ENCODE results near the gene UBE2H.
A peak's percentile ranks its signal among the peaks of the same experiment; 100 is the strongest.

UBE2H gene

DNA sequence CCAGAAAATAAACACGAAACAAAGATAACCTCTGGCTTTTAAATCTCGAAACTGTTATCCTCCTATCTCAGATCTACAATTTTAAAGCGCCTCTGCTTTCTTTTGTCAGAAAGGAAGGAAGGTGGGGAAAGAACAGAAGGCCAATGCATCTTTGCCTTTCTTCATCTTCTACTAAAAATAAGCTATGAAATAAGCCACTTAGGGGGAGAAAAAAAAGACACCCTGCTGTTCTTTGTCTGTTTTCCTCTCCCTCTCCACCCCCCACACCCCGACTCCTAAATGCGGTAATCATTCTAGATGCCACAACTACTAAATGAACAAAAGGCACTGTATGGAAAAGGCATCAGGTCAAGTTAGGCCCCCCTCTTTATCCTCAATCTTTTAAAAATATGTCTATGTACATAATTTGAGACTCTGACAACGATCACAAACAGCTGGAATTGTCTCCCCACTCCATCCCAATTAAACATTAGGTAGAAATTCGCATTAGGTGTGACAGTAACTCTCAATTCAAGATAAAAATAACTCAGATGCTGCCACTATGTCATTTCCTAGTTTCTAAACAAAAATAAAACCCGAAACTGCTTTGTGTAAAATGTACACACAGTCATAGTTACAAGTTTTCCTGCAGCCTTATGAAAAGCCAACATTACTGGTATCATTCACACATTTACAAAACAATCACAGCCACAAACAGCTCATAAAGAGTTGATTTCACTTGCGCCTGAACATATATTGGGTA is 2.4 kb downstream of the UBE2H start:
- DNase-seq: no peak

GRCh38 chr7:129949292-129950133 is 3.2 kb downstream of the UBE2H start:
- no peak for DNase-seq

DNA sequence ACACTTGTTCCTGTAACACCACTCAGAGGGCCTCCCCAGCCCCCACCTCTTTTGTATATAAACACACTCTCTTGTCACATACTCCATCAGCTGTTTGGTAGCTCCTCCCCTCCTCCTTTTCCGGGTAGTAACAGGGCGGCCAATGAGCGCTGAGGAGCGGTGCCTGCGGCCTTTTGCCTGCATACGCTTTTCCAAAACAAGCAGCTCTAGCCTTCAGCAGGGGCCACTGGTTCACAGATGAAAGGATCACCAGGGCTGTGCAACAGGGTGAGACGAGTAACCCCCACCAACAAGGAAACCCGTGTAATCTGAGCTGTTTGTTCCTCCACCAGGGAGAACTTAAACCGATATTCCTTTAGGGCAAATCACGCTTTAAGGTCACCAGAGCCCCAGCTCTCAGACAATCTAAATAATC is 3.9 kb downstream of the UBE2H start:
- peak; percentile 82 for DNase-seq

- DNase-seq: no peak
Measured at GRCh38 chr7:129948338-129948737, 4.4 kb downstream of the UBE2H start.

DNA sequence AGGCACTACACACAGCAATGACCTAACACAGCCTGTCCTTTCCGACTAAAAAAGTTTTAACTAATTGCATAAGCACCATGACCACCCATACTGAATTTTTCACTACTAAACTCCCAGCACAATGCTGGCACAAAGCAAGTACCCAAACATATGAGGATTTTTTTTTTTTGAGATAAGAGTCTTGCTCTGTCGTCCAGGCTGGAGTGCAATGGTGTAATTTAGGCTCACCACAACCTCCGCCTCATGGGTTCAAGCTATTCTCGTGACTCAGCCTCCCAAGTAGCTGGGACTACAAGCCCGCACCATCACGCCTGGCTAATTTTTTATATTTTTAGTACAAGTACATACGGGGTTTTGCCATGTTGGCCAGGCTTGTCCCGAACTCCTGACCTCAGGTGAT is 5.1 kb downstream of the UBE2H start:
- DNase-seq: no peak

- DNase-seq: no peak
Measured at GRCh38 chr7:129947049-129947448, 5.7 kb downstream of the UBE2H start.

GRCh38 chr7:129946282-129946681 is 6.5 kb downstream of the UBE2H start:
- no peak for DNase-seq

GRCh38 chr7:129943352-129943751 is 9.4 kb downstream of the UBE2H start:
- DNase-seq: no peak

DNA sequence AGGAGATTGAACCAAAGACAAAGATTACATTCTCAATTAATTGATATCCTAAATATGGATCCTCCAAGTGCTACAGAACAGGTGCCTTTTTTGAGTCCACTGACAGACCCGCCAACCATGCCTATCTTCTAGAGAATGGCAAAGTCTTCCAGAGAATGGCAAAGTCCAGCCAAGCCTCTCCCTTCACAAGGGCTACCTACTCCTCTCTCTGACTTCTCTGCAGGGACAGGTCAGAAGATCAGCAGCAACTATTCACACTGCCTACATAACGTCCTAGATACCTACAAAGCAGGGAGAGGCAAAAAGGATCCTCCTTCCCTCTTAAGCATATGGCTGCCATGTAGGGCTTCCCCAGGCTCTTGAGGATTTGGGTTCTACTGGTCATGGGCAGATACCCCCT is 12.4 kb downstream of the UBE2H start:
- no peak for DNase-seq

GRCh38 chr7:129939881-129940280 is 12.9 kb downstream of the UBE2H start:
- DNase-seq: no peak

- DNase-seq: no peak
Measured at GRCh38 chr7:129933627-129934026, 19.1 kb downstream of the UBE2H start.

GRCh38 chr7:129926618-129927017 is 26.1 kb downstream of the UBE2H start:
- no peak for DNase-seq

DNA sequence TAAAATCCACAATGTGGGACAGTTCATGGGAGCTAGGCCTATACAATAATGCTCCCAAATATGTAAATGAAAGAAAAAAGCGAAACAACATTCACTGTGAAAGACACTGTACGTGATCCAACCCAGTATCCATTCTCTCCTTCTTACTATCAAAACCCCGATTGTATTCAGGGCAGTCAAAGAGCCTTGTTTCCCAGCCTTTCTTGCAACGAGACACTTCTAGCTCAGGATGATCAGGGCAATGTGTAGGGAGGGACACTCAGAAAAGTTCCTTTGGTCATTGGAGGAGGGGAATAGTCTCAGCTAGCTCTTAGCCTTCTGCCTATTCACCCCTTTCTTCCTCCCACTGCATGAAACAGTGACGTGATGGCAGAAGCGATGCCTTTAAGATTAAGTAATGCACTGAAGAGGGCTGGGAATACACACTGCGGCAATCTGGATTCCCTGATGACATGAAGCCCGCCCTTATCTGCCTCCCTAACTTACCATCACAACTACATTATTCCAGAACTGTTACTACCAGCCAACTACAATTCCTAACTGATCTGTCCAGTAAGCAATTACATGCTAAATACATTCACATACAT is 27.3 kb downstream of the UBE2H start:
- no peak for DNase-seq

GRCh38 chr7:129924602-129925001 is 28.2 kb downstream of the UBE2H start:
- DNase-seq: no peak

DNA sequence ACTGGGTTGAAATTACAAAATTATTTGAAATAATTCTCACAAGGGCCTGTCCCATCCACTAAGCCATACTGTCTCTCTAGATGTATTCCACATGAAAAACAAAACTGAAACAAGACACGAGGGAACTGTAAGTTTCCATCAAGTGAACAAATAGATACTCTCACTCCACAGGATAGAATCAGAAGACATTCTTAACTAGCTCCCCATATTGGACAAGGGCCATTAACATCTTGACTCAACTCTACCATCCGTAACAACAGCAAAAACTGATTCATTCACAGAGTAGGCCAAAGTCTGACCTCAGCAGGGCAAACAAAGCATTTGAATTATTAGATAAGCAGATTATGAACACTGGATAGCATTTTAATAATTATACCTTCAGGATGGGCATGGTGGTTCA is 29.1 kb downstream of the UBE2H start:
- DNase-seq: no peak

DNA sequence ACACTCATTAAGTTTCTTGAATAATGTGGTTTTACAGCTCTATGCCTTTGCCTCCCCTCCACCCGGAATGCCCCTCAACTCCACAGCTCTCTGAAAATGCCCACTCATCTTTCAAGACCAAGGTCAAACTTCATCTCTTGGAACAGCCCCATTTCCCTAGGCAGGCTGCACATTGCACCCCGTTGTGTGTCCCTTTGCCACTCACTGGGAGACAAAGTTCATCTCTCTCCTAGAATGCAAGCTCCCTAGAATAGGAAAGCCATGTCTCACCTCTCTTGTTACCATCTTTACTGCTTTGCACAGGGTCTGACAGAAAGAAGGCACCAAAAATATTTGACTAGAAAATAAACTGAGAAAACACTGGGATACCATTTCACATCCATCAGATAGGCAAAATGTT is 33.3 kb downstream of the UBE2H start:
- DNase-seq: no peak

DNA sequence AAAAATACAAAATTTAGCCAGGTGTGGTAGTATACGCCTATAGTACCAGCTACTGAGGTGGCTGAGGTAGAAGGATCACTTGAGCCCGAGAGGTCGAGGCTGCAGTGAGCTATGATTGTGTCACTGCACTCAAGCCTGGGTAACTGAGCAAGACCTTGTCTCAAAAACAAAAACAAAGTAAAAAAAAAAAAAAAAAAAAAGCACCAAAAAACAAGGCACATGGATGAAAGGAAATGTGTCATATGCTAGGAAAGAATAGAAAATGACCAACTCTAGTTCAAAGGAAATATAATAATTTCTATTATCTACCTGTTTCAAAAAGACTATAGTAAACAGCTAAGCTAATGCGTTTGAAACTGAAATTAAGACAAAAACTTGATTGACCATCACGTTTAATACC is 33.8 kb downstream of the UBE2H start:
- DNase-seq: no peak

DNA sequence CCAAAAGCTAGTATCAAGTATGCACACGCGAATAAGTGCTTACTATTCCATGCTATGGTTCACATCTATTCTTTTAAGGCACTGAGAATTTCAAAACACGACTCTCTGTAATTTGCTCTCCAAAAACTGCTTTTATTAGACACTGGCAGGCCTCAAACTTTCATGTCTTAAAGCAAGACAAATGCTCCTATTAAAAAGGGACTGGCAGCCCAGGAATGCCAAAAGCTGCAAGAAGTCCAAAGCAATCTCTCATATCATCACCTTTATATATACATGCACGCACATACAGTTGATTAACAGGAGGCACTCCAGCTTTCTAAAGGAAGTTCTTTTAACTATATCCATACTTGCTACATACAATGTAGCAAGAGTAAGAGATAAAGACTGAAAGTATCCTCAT is 34.8 kb downstream of the UBE2H start:
- no peak for DNase-seq

- DNase-seq: no peak
Measured at GRCh38 chr7:129914536-129915272, 38.1 kb downstream of the UBE2H start.

- no peak for DNase-seq
Measured at GRCh38 chr7:129913428-129913827, 39.3 kb downstream of the UBE2H start.

- DNase-seq: no peak
Measured at GRCh38 chr7:129911790-129912189, 41.0 kb downstream of the UBE2H start.

- no peak for DNase-seq
Measured at GRCh38 chr7:129909669-129910068, 43.1 kb downstream of the UBE2H start.

GRCh38 chr7:129908181-129908580 is 44.6 kb downstream of the UBE2H start:
- no peak for DNase-seq
